Daoy (cell line): ENCODE data around the gene TAL2. TPM values are rescaled to one million over a fixed set of nuclear protein-coding genes. Genes with fewer than 3 reads are reported as not detected.
"Not testable (repeated sequence)": the region's sequence is repeated elsewhere in the genome, so short reads cannot be mapped to it uniquely, and the experiment has no call there.

Experiments used
- DNase-seq: peaks from one replicate; pipeline ENCODE4 v3.0.0-alpha.2; 2015; ENCODE audit warnings: low read depth
- total RNA-seq: library from RNA; depleted of rRNA; stranded (reverse); fragments of >200 nt; shearing (Covaris generic); gene quantifications from 2 replicates; pipeline ENCODE4 v1.2.3, GENCODE V29; 2014

The TAL2 gene
- total RNA-seq, 1 experiment from 2014 or later = 0.46 TPM

DNA sequence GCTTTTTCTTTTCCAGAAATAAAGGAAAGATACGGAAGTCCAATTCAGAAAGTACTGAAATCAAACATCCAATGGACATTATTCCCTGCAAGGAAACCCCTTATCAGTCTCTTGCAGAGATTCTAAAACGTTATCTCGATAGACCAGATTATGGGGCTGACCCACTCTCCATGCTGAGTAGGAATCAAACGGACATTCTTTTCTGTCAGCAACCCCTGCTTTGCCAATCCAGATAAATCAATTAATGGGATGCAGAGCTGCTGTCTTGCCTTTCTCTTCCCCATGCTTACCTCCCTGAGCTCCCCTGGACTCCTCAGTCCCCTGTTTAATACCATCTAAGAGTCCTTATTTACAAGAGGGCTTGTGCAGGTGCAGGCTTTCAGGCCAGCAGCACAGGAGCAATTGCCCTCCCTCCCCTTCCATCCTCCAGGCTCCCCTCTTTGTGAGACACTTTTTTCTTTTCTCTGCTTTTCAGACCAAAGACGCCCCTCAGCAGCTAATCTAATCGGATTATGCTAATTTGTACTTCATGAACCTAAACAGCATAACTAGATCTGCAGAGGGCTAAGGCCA, 14.2 kb downstream of the TAL2 start:
- no peak for DNase-seq

DNA sequence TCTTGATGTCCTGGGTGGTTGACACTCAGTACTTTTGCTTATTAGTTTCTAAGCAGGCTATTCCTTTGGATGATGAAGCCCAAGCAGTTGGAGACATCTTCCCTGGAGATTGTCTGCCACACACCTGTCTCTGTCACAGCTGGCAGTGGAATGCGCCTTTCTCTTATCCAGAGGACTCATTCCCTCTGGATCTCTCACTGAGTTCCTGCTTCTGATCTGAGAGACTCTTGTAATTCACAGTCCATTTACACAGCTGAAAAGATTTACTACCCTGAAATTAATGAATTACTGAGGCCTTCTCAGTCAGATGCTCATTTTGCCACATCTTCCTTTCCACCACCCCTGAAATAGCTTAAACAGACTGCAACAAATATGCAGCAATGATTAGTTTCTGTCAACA, 15.9 kb downstream of the TAL2 start:
- no peak for DNase-seq

DNA sequence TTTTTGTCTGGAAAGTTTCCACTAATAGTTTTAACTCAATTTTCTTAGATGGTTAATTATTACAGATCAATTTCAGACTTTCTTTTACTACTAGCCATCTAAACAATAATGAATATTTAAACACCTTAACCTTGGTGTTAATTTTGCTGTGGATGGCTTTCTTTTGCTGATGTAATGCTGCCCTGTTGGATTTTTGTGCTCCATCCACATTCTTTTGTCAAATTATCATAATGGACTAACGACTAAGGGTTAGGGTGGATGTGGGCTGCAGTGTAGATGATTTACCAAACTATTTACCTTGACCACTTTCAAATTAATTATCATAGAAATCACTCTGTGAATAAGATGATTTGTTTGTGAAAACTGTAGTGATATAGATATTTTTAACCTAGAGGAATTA, 16.5 kb downstream of the TAL2 start:
- no peak for DNase-seq

DNA sequence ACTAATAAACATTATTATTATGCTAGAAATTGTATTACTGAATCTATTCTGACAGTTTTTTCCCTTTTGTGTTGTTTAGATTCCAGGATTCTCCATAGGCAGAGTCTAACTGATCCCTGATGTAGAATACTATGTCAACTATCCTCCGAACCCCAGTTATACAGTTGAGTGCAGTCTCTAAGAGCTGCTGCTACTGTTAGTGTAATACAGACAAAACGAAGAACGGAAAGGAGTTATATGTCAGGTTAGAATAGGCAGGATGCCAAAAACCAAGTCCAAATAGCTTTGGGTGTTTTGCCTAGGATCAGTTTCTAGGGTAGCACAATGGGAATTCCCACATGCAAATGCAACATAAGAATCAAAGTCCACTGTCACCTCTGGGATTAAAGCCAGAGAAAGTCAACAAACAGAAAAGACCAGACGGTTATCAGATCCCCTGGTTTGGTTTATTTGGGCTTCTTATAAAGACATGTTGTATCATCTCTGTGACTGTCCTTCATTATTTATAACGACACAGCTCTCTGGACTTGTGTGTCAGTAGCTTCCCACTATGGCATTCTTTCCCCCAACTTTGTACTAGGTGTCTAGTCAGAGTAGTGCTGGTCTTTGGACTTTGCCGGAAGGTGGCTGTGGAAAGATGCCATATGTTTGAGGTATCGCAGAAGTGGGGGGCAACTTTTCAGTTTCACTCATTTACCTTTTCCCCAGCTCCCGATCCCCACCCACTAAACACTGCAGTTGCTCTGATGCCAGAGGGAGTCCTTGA, 17.2 kb downstream of the TAL2 start:
- DNase-seq = no peak

DNA sequence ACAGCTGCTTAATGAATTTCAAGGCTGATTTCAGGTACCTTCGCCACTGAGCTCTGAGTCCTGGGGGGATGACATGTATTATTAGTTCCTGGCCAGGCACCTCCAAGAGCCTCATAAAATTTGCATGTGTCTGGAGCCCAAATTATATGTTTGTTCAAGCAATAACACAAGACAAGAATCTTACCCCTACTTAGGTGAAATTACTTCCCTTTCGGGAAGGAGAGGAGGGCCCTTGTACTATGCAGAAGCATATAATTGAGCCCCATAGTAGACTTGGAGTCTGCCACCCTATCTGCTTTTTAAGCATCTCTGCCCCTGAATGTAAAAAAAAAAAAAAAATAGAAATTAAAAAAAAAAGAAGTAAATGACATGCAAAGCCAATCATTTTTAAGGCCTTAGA, 19.1 kb downstream of the TAL2 start:
- no peak for DNase-seq

DNA sequence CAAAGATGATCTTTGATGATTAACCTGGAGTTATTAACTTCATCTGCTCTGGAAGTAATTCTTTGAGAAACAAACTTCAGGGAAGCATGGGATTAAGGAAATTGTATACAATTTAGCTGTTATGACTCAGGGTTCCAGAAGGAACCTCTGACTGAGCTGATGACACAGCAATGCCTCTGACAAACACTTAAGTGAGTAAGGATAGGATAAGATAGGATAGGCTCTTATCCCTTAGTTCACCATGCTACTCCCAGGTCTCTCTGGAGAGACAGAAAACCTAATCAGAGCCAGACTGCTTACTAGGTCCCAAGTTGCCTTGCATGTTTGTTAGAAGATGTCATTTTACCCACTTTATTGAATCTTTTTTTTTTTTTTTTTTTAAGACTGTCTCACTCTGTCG, 19.5 kb downstream of the TAL2 start:
- DNase-seq = peak; percentile 64

DNA sequence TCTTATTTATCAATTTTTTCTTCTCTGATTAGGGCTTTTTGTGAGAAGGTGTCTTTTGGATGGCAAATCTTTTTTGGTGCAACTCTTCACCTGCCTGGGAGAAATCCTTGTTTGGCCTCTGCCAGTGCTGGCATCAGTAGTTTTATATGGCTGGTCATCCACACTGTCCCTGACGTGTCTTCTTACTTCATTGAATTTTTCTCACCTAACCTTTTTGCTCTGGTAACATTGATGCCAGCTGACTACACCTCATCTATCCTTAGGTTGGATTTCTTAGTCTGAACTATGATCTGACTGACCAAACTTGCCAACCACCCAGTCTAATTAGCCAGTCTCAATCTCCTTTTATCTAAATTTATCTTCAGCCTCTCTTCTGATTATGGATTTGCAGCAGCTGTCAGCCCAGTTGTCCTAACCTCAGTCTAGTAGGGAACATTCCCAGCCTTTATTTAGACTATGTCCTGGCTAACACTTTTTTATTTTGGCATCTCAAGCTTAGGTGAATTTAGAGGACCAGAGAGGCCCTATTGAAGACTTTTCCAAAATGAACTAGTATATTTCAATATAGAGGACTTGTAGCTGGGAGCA, 21.5 kb downstream of the TAL2 start:
- DNase-seq = no peak

DNA sequence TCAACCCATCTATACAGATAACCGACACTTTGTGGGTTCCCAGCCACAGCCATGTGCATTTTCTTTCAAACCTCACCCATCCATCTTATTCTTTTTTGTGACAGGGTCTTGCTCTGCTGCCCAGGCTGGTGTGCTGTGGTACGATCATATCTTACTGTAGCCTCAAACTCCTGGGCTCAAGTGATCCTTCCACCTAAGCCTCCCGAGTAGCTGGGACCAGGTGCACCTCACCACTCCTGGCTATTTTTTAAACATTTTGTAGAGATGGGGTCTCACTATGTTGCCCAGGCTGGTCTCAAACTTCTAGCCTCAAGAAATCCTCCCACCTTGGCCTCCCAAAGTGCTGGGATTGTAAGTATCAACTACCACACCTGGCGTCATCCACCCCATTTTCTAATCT, 24.7 kb downstream of the TAL2 start:
- DNase-seq = no peak

DNA sequence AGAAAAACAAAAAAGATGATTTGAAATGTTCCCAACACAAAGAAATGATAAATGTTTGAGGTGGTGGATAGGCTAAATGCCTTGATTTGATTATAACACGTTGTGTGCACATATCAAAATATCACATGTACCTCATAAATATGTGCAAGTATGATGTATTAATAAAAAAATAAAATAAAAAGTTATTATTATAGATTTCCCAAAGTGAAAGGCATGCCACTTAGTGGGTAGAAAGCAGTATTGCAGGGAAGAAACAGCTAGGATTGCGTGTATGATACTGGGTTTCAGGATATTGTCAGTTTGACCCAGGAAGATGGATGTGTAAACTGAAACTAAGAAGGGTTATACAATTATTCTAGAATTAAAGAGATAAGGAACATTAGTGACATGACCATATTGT, 28.5 kb downstream of the TAL2 start:
- no peak for DNase-seq

GRCh38 chr9:105693435-105694189, 31.4 kb downstream of the TAL2 start:
- peak; percentile 17 for DNase-seq

GRCh38 chr9:105694190-105694847, 32.1 kb downstream of the TAL2 start, which contains the start of gene TMEM38B:
TMEM38B (plus strand) TSS chr9:105694541; CDS start chr9:105694661, 120 bp downstream.
- peak; percentile 94 for DNase-seq

DNA sequence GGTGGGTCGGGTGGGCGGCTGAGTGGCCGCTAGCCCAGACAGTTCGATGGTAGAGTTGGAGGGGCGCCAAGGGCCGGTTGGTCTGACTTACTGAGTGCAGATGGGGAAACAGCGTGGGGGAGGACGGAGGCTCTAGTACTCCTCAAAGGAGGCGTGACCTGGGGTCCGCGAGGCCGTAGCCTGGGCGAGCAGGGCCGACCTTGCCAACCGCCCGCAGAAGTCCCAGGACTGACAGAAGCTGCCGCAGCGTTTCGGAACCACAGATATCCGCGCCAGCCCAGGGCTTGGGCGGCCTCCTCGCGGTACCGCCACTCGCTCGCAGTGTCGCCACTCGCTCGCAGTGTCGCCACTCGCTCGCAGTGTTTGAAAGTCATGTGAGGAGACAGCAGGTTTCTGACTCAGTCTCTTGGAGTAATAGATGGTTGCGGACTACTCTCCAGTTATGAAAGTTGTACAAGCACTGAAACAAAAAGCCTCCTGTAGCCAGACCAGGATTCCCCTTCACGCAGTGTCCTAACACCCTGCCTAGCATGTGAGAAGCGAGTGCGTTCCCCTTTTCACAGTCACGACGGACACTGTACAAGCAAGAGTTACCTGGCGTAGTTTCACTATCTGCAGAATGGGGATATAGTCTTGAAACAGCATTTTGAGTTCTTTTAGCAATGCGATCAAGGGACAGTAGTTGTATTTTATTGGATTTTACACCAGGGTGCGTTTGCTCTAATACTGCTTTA, 32.8 kb downstream of the TAL2 start:
- peak; percentile 78 for DNase-seq

- no peak for DNase-seq
Observed at GRCh38 chr9:105696219-105696793, 34.0 kb downstream of the TAL2 start.

- DNase-seq = peak; percentile 19
Observed at GRCh38 chr9:105697871-105698270, 35.6 kb downstream of the TAL2 start.

- DNase-seq = no peak
Observed at GRCh38 chr9:105698348-105698870, 36.2 kb downstream of the TAL2 start.

DNA sequence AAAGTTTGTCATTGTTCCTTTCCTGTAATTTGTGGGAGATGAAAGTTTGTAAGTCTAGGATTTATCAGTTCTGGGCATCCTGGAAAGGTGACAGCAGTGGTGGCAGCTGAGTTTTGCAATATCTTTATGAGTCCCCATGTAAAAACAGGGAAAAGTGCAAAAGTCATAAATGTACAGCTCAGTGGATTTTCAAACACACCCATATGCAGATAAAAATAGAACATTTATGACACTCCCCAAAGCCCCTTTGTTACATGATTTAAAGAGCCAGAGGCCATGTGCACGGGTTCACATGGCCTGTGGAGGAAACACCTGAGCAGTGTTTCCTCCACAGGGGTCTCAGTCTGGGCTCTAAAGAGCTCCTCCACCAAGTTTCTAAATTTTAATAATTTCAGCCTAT, 38.4 kb downstream of the TAL2 start:
- no peak for DNase-seq

DNA sequence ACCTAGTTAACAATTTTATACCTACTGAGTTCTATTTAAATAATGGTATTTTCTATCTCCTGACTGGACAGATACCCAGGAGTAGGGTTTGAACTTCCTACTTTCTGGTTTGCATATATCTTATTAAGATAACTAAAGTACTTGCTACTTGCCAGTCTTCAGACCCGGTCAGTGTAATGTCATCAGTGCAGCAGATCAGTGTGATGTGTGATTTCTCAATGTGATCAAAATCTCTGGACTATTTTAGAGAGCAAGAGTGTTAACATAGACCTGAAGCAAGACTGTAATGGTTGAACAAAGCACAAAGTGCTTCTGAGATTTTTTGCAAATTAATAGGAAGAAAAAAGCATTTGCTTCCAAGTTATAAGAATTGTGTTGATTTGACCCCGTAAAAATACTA, 38.9 kb downstream of the TAL2 start:
- DNase-seq = no peak

GRCh38 chr9:105702207-105702606, 40.0 kb downstream of the TAL2 start:
- DNase-seq = no peak

DNA sequence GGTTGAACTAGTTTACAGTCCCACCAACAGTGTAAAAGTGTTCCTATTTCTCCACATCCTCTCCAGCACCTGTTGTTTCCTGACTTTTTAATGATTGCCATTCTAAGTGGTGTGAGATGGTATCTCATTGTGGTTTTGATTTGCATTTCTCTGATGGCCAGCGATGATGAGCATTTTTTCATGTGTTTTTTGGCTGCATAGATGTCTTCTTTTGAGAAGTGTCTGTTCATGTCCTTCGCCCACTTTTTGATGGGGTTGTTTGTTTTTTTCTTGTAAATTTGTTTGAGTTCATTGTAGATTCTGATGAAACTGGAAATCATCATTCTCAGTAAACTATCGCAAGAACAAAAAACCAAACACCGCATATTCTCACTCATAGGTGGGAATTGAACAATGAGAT, 41.4 kb downstream of the TAL2 start:
- not testable (repeated sequence) for DNase-seq

- DNase-seq = no peak
Observed at GRCh38 chr9:105706156-105706555, 43.9 kb downstream of the TAL2 start.

- DNase-seq = no peak
Observed at GRCh38 chr9:105708405-105708804, 46.1 kb downstream of the TAL2 start.
